AG10803 (cell line): ENCODE results near the gene BMP5.

Experiments
- DNase-seq: peaks from one replicate; pipeline ENCODE4 v3.0.0; 2010; ENCODE audit warnings: low read depth
- H3K4me3 ChIP-seq: 2 replicates; pipeline ENCODE4 v1.5.1; 2011; ENCODE audit warnings: mild to moderate bottlenecking, low read length, control low read depth
- CTCF ChIP-seq: conservative IDR thresholded peaks from 2 replicates; pipeline ENCODE4 v1.5.1; 2011; ENCODE audit warnings: mild to moderate bottlenecking, low read length, control low read depth, inconsistent platforms

BMP5 gene

GRCh38 chr6:55875400-55875799, at the start of gene BMP5:
Gene BMP5, minus strand, starts transcription at chr6:55875590. Its CDS starts 725 bp downstream, at chr6:55874865.
- no peak for DNase-seq
- TF ChIP-seq CTCF, result no peak
- no peak within 1 kb of the TSS for H3K4me3 ChIP-seq

- no peak overlapping the region for H3K4me3 ChIP-seq
- no peak for DNase-seq
- no peak for TF ChIP-seq CTCF
These were observed 47.0 kb upstream of the BMP5 start for GRCh38 chr6:55922406-55922805.

GRCh38 chr6:55919716-55920308, 44.4 kb upstream of the BMP5 start:
- DNase-seq, result no peak
- TF ChIP-seq CTCF, result no peak
- no peak overlapping the region for H3K4me3 ChIP-seq

- peak; percentile 48 for DNase-seq
- no peak for TF ChIP-seq CTCF
- H3K4me3 ChIP-seq, result no peak overlapping the region
These were observed 43.2 kb upstream of the BMP5 start for GRCh38 chr6:55918639-55919038.

- H3K4me3 ChIP-seq, result no peak overlapping the region
- peak; percentile 30 for DNase-seq
- no peak for TF ChIP-seq CTCF
These were observed 42.5 kb upstream of the BMP5 start for GRCh38 chr6:55917751-55918415.

- TF ChIP-seq CTCF, result no peak
- peak; percentile 8 for DNase-seq
- H3K4me3 ChIP-seq, result no peak overlapping the region
These were observed 40.8 kb upstream of the BMP5 start for GRCh38 chr6:55916188-55916587.
